ENCODE data around the gene UBR2.

UBR2 gene

DNA sequence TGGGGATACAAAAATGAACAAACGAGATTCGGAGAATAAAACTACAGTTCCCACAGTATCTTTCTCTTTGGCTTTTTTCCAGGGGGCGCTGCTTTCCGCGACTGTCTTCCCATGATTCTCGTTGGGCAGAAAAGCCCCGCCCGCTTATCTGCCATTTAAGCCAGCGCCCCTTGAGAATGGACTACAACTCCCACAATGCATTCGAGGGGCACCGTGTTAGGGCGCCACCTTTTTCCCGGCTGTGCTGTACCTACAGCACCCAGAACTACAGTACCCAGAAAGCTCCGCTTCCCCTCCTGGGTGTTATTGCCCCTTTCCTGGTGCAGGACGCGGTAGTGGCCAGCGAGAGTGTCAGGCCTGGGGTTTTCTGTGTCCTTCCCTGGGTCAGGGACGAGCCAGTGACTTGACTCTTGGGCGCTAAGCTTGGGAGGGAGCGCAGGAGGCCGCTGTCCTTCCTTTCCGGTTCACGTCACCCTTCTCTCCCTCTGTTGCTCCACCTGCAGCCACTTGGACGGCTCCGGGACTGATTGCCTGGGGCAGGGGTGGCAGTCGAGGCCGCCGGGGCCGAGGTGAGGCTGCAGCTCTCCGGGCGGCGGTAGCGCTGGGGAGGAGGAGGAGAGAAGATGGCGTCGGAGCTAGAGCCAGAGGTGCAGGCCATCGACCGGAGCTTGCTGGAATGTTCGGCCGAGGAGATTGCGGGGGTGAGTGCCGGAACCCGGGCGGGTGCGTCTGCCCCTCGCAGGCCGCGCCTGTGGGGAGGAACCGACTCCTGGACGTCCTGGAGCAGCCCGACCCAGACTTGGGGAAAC lies at the start of gene UBR2:
UBR2 (plus strand) TSS at position 333 of the 809 bp plus-strand sequence; CDS start at position 624, 291 bp downstream.
- DNase-seq = peak; percentile 83

DNA sequence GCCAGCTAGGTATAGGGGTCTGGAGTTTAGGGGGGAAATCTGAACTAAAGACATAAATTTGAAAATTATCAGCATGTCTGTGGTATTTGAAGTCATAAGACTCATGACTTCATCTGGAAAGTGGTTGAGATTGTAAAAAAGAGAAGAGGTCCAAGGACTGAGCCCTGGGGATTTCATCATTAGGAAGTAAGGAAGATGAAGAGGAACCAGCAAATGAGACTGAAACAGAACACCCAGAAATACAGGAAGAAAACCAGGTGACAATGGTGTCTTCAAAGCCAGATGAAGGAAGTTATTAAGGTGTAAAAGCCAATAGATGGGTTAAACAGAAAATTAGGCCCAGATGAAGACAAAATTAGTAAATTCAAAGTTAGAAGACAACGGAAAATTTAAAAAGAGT lies 49.1 kb upstream of the UBR2 start:
- DNase-seq = no peak

DNA sequence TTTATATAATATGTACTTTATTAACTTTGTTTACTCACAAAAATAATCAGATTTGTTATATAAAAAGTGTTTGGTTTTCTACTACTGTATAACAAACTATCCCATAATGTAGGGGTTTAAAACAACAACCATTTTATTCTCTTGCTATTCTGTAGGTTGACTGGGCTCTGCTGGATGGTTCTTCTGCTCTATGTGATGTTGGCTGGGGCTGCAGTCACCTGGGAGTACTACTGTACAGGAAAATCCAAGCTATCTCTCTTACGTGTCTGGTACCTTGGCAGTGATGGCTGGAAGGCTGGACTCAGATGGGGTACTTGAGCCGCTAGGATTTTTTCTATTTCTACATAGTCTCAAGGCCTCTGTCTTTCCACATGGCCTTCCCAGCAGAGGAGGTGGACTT lies 44.0 kb upstream of the UBR2 start:
- DNase-seq = no peak

DNA sequence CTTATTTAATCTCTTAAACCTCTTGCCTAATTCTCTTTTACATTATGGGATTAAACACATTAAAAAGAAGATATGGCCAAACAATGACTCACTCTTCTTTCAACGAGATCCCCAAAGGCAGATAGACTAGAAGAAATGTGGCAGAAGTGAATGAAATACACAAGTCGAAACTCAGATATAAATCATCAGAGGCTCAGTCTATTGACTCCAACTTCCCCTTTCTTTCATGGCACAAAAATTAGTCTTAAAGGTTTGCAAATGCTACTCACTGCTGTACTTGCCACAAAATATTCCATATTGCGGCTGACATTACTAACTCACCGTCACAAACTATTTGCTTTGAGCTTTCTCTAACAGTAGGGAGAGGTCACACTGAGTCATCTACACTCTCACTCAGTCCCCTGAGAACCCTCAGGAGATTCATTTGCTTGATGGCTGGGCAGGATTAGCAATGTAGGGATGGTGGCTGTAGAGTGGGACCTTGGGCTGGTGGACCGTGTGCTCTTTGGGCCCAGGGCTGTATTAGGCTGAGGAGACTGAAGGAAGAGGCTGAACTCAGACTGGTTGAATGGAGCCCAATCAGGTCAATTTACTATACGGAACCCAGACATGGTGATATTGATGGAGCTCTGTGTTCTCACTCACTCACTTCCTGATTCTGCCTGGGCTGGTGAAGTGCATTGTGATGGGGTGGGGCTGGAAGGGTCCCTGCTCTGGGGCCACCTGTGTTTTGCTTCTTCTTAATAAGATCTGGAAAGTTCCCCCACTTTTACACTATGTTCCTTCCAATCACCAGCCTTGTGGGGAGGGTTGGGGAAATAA lies 42.8 kb upstream of the UBR2 start:
- no peak for DNase-seq

DNA sequence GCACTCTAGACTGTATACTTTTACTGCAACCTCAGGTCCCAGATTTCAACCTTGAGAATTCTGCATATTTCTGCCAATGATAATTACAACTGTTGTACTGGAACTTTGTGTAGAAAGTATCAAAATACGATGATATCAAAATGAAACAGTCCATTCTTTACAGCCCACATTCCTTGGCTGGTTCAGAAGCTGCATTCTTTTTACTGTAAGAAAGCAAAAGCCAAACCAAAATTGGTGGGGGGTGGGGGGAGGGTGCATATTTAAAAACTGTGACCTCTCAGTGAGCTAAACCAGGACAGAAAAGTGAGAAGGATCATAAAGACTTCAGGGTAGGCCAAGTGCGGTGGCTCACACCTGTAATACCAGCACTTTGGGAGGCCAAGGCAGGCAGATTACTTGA lies 41.8 kb upstream of the UBR2 start:
- no peak for DNase-seq

DNA sequence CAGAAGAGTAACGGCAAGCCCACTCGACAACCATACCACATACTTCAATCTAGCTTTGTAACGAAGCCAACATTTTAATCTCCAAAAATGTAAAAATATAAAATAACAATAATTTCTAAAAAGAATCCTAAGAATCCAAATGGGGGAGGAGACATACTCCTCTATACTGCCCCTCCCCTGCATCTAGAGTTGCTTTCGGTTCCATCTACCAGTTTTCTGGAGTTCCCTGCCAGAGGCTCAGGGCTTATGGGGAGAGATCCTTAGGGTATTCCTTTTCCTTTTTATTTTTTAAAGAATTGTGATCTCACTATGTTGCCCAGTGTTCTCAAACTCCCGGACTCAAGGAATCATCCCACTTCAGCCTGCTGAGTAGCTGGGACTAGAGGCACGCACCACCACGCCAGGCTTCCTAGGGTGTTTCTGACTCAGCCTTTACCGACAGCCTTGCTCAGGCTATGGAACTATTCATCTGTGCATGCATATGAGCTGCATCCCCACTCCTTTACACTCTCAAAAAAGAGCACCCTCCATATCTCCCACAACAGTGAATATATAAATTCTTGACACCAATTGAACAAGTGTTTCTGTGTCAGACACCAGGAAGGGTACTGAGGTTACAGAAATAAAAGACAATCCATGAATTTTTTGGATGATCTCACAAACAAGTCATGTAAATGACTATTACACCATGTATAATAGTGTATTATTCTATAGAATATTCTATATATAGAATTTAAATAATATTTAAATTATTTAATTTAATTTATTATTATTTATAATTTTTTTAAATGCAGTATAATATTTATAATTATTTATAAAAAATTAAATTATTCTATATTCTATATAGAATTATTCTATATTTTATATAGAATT lies 40.7 kb upstream of the UBR2 start:
- DNase-seq = no peak

DNA sequence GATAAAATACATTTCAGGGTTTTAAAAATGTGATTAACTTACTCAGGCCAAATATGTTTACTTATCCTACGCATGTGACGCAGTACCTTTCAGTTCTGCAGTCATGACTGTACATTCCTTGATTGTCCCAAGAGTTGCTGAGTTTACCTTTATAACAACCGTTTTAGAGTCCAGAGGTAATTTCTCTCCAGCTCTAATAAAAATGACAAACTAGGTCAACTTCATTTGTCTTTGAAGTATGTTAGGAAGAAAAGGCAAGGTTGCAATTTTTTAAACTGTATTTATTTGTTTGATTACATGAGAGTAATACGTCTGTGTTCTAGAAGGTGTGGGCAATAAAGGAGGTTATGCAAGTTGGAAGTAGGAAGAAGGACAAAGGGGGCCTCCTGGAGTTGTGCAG lies 38.6 kb upstream of the UBR2 start:
- no peak for DNase-seq

DNA sequence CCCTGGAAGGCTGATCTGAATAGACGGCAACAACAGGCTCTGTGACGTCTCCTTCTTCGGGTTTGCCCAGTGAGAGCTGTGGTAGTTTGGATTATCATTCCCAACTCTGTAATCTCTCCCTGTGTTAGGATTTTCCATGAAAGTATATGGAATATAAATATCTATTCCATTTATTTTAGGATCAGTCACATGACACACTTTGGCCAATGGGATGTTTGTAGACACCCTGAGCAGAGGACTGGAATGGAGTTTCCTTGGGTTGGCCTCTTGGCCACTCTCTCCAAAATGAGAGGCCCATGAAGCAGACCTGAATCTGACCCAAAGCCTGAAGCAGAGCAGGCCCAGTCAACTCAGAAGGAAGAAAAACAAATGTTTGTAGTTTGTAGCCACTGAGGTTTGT lies 37.2 kb upstream of the UBR2 start:
- no peak for DNase-seq

DNA sequence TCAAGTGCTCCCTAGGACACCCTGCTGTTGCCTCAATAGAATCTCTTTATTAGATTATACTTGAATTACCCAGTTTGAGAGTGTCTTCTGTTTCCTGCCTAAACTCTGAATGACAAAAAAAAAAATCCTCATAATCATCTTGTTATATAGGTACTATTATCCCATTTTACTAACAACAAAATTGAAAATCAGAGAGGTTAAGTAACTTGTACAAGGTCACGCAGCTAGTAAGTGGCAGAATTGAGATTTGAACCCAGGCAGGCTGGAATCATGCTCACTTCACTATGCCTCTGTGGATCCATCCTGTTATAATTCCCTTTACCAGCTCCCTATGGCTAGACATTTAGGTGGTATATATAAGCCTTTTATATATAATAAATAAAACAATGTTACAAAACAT lies 36.6 kb upstream of the UBR2 start:
- no peak for DNase-seq

DNA sequence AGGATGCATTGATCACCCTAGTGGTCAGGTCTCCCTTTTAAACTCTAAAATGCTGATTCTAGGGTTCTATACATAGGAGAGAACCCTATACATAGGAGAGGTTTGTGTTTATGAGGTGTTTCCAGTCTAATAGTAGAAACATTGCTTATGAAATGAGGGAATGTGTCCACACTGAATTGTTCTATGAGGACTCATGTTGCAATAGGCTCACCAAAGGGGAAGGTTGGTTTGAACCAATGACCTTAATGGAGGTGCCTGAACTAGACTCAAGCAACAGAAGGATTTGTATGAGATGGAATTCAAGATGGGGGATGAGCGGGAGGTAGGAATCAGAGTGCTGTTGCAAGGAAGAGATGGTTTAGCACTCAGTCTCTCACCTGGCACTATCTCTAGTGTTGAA lies 33.5 kb upstream of the UBR2 start:
- DNase-seq = no peak

DNA sequence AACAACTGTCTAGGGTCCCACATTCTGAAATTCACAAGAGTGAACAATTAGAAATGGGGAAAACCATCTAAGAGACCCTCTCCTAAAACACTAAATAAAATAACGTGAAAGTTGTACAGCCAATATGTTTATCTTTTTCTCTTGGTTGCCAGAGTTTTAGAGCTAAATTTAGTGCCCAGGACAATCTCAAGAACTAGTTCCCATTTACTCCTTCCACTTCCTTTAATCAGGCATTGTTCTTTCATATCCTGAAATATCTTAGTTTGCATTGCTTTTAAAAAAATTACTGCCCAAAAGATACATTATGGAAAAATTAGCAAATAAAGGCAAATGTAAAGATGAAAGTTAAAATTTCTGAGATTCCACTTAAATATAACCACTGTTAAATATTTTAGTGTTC lies 33.1 kb upstream of the UBR2 start:
- no peak for DNase-seq

DNA sequence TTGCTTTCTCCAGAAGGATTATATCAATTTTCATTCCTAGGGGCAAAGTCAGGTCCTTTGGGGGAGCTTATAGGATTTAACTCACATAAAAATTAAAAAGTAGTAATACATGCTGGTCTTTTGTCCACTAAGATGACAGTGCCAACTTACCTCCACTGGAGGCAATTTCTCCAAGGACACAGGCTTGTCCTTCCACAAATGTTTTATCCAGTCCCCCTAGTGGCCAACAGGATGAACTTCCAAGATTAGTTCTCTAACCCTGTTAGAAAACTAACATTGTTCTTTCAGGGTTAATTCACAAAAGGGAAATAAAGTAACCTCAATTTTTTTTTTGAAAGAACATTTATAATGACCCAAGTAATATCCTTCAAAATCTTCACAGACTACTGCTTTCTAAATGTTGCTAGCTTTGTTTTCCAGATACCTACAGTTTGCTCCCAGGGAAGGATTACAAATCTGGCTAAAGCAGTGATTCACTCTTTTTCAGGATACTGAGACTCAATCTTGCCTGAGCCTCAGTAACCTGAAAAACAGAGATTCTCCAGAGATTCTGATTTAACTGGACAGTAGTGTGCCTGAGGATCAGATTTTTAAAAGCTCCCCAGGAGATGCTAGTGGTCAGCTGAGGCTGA lies 31.7 kb upstream of the UBR2 start:
- DNase-seq = peak; percentile 7

DNA sequence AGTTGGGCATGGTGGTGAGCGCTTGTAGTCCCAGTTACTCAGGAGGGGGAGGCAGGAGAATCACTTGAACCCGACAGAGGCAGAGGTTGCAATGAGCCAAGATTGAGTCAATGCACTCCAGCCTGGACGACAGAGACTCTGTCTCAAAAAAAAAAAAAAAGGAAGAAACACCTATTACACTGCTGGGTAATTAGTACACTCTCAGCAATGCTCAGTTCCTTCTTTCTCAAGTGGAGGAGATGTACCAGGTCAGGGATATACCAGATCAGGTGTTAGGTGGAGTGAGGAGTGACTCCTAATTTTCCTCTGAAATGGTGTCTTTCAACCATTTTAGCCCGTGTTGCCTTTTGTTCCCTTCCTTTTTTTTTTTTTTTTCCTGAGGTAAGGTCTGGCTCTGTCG lies 30.0 kb upstream of the UBR2 start:
- no peak for DNase-seq

DNA sequence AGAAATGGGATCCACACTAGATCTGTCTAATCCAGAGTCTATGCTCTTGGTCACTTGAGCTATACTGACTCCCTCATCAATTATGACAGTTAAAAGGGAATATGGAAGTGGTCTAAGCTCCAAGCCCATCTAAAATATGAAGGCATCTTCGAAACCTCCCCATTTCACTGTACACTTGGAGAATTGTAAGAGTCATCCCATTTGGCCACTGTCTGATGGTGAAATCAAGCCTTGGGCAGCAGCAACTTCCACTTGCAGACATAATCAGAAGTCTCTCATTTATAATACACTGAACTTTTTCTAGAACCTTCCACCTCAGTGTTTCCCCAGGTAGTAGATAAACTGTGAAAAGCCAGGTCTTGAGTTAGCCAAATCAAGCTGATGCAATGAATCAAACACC lies 26.3 kb upstream of the UBR2 start:
- no peak for DNase-seq

DNA sequence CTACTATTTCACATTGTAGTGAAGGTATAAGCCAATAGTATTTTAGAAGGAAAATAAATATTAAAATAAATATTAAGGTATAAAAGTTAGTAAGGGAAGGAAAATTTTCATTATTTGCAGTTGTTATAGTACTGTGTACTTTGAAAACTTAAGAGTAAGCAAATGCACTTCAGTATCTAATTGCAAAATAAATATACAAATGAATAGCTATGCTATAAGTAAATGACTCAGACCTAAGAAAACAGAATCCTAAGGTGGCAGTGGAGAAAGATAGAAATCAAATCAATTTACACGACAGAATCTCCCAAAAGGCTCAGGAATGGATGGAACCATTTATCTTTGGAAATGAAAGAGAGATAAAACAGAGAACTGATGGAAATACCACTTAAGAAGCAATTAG lies 24.7 kb upstream of the UBR2 start:
- DNase-seq = no peak

DNA sequence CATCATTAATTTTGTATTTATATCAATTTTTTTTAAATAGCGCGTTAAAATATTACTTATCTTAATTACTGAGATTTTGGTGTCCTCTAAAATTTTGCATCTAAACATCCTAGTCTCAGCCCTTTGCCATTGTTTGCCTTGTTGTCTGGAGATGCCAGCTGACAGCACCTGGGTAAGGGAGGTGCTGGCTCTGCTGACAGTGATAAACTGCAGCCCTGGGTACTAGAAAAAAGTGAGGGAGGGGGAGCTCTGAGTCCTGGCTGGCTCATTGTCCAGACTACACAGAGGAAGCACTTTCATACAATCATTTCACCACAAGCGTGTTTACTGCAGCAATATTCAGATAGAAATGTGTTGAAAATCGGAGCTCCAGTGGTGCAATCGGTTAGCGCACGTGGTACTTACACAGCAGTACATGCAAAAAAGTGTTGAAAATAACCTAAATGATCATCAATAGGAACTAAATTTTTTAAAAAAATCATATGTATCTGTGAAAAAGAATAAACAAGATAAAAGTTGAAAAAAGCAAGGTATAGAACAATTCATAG lies 18.5 kb upstream of the UBR2 start:
- no peak for DNase-seq

DNA sequence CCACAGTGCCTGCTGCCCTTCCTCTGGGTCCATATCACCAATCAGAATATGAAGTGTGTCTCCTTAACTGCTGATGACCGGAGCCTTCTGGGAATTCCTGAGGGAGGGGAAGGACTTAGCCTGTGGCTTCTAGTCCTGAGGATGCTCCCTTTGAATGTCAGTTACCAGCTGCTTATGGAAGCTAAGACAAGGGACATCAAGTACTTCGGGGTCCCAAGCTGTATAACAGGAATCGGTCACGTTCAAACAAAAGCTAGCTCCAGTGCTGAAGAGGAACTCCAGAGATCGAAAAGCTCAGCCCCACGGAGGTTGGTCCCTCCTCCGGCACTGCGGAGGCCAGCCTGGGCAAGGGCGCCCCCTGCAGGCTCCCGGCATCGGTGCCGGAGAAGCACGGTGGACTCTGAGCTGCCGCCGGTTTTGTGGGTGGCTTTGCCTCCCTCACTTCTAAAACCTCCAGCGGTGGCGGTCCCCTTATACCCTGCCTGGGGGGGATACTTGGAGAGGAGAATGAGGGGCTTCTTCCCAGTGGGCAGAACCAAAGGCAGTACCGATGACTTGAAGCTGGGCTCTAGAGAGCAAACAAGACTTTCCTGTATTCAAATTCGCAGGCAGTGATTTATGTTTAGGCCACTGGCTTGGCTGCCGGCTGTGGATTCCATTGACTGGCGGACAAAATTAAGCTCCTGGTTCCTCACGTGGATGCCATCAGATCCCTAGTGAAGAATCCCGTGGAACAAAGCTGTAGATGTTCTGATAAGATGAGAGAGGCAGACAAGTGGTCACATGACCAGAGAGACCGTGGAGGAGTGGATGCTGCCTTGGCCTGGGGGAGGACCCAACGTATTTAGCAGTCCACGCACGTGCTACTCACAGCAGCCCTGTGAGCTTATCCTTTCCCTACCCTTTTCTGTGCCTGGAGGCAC lies 16.2 kb upstream of the UBR2 start:
- DNase-seq = peak; percentile 70

DNA sequence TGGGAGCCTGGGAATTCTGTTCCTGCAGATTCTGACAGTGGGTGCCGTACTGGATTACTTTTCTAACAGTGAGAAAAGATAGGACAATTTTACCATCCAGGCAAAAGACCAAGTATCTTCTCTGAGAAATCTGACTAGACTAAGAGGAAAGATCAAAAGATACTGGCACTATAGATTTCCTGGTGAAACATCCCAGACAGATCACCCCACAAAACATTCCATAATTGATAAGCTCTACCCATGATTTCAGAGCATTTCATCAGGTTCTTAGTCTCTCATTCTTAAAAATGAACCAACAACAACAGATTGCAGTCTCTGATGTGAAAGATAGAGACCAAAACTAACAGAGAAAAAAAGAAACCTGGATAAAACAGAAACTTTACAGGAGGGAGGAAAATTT lies 13.6 kb upstream of the UBR2 start:
- DNase-seq = no peak

DNA sequence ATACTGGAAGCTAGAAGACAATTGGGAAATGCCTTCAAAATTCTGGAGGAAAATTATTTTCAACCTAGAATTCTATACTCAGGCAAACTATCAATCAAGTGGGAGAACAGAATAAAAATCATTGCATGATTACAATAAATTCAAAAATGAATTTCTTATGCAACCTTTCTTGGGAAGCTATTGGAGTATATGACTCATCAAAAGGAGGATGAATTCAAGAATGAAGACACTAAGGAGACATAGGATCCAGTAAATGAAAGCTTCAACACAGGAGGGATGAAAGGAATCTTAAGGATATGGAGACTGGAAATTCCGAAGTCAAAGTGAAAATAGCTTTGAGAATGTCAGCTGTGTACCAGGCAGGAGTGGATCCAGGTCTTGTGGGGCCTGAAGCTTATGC lies 12.6 kb upstream of the UBR2 start:
- DNase-seq = no peak

DNA sequence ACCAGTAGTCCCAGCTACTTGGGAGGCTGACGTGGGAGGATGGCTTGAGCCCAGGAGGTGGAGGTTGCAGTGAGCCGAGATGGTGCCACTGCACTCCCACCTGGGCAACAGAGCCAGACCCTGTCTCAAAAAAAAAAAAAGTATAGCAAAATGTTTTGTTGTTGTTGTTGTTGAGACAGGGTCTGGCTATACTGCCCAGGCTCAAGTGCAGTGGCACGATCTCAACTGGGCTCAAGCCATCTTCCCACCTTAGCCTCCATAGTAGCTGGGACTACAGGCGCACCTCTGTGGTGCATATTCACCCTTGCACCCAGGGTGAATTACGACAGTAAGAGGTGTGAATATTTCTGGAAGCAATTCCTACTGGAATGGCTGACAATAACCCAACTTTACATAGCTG lies 11.4 kb upstream of the UBR2 start:
- no peak for DNase-seq
